GM19438 (cell line): ENCODE data around the gene LEP.
"Not testable (repeated sequence)": the region's sequence is repeated elsewhere in the genome, so short reads cannot be mapped to it uniquely, and the experiment has no call there.

ENCODE experiments used
- ATAC-seq: cut with Tn5 transposase; IDR thresholded peaks from one replicate; pipeline ENCODE4 v1.9.1; 2021; ENCODE audit warnings: low read depth; ENCODE audit not compliant: unreplicated experiment

Gene LEP

GRCh38 chr7:128270826-128271272 is 29.8 kb downstream of the LEP start:
- ATAC-seq: no peak

- ATAC-seq: no peak
Measured at GRCh38 chr7:128271471-128271941, 30.4 kb downstream of the LEP start.

GRCh38 chr7:128271942-128272481 is 30.9 kb downstream of the LEP start:
- ATAC-seq: no peak

- ATAC-seq: no peak
Measured at GRCh38 chr7:128274246-128274883, 33.3 kb downstream of the LEP start.

DNA sequence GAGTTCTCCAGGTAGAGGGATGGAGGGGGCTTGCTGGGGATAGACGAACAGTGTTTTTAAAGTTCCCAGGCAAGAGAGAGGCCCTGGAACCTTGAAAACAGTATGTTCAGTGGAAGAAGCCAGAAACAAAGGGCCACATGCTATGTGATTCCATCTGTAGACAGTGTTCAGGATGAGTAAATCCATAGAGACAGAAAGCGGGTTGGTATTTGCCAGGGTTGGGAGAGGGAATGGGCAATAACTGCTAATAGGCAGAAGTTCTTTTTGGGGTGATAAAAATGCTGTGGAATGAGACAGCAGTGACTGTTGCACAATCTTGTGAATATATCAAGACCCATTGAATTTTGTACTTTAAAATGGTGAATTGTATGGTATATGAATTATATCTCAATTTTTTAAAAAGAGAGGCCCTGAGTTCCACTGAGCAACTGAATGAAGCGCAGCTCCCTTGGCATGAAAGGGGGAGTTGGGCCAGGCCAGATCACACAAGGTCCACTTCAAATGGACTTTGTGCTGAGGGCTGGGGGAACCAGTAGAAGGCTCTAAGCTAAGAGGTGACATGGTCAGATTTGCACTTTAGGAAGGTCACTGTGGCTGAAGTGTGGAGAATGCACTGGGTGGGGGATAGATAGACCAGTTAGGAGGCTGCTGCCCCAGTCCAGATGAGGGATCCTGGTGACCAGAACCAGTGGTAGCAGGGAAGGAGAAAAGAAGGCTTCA is 34.0 kb downstream of the LEP start:
- ATAC-seq: no peak

DNA sequence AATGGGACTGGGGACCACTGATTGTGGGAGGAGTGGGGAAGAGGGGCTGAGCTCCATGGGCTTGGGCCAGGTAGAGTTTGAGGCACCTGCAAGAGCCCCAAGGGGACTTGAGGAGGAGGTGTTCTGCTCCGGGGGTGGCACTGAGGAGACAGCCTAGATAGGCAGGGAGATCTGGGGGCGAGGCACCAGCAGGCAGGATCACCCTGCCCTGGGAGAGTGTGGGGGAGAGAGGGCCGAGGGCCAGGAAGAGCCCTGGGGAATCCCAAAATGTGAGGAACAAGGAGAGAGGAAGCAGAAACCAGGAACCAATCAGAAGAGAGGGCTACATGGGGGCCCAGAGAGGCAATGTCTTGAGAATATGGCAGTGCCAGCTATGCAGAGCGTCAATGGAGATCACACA is 34.6 kb downstream of the LEP start:
- no peak for ATAC-seq

- ATAC-seq: no peak
Measured at GRCh38 chr7:128278366-128278765, 37.3 kb downstream of the LEP start.

DNA sequence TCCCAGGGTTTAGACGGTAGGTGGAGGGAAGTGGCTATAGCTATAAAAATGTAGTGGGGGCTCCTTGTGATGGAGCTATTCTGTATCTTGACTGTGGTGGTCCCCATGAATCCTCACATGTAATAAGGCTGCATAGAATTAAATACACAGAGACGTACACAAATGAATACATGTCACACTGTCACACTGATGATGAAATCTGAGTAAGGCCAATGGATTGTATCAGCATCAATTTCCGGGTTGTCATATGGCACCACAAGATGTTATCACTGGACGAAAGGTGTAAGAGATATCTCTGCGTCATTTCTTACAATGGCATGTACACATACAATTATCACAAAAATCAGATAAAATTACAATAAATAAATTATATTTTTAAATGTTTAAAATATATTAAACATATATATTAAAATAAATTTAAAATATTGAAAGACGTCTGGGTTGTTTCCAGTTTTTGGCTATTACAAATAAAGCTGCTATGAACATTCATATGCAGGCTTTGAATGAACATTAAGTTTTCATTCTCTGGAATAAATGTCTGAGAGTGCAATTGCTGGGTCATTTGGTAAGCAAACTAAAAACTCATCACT is 38.1 kb downstream of the LEP start:
- no peak for ATAC-seq

DNA sequence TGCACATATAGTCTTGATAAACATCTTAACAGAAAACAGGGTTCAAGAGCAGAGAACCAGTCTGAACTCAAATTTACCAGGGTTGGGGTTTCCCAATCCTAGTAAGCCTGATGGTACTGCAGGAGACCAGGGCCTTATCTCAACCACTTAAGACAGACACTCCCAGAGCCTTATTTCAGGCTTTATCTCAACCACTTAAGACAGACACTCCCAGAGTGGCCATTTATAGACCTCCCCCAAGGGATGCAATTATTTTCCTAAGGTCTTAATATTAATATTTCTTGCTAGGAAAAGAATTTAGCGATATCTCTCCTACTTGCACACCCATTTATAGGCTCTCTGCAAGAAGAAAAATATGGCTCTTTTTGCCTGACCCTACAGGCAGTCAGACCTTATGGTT is 39.4 kb downstream of the LEP start:
- not testable (repeated sequence) for ATAC-seq

DNA sequence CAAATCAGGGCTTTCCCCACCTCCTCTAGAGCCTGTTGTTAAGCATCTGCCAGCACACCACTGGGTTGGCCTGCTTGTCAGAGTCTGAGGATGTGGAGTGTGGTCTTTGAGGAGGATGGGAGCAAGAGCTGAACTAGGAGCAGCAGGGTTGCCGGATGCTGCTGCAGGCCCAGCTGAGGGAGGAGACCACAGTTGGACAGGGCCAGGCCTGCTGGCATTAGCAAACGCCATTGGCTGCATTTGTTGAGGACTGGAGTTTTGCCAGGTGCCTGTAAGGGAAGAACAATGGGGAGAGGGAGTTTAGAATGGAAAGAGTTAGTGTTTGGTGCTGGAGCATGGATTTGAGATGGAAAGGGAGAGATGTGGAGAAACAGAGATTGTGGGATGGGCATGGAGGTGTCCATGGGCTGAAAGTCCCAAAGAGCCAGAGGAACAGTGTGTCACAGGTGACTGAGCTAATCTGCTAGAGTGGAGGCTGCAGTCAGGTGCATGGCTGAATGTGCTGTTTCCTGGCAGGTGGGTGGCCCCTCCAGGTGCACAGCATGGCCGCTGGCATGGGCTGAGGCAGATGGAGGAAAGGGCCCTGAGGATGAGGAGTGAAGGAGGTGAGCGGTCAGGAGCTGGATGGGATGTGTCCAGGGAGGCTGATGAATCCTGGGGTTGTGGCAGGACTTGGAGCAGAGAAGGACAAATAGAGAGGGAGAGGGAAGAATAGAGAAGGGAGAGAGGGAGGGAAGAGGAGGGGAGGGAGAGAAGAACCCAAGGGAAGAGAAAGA is 40.7 kb downstream of the LEP start:
- ATAC-seq: no peak

- no peak for ATAC-seq
Measured at GRCh38 chr7:128284102-128284501, 43.0 kb downstream of the LEP start.

DNA sequence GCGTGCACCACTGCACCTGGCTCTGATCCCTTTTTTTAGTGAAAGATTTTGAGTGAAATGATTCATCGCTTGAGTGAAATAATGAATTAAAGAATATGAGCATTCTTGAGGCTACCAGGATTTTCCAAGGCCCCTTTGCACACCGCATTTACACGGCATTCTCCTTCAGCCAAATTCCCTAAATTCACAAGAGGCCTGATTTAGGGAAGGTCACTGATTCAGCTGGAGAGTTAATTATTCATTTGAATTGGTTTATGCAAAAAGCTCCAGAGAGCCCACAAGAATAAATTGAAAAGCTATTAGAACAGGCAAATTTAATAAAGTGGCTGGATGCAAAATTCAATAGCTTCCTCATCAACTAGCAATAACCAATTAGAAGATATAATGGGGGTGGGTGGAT is 46.5 kb downstream of the LEP start:
- ATAC-seq: no peak

GRCh38 chr7:128298004-128298403 is 56.9 kb downstream of the LEP start:
- not testable (repeated sequence) for ATAC-seq

GRCh38 chr7:128299109-128299607 is 58.1 kb downstream of the LEP start:
- no peak for ATAC-seq

DNA sequence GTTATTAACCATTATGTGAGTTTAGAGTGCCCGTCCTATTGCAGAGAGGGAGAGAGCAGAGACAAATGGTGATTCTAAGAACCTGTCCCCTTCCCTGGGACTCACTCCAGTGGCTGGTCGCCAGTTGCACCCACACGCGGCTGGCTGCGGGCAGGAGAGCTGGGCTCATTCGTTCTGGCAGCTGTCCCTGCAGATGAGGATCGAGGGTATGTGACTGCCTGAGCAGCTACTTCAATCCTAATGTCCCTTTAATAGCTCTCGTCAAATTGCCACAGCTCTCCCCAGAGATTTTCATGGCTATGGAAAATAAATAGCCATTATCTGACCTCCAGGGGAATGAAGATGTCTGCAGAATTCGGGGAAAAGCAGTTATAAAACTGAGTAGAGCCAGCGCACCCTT is 61.1 kb downstream of the LEP start:
- no peak for ATAC-seq

DNA sequence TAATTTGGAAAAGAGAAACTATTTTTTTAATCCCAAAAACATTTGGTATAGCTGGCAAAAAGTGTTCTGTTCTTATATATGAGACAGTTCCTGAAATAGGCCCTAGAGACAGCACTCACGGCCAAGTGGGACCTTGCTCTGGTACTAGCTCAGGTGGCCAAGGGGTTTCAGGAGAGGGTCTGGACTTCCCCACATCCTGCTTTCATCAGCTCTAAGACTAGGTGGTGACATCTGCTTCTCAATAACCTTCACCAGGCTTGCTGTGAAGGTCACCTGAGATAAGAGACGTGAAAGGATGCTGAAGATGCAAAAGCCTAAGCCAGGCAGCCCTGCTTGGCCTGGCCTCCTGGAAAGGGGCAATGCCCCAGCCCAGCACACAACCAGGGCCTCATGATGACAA is 62.1 kb downstream of the LEP start:
- ATAC-seq: no peak

DNA sequence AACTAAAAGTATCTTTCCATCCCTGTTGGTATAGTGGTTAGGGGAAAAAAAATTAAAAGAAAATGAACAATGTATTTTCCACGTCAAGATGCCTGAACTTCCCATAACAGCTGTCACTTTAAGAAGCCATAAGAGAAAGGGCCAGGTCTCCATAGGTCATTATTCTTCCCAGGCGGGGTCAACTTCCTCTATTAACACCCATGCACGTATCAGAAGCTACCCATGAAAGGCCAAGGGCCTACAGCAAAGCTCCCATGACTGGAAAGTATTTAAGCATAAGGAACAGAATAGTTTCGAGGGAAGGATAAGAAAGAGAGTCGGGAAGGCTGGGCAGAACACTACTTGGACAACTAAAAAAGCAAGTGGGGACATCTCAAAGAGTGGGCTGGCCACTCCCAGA is 62.6 kb downstream of the LEP start:
- ATAC-seq: no peak

DNA sequence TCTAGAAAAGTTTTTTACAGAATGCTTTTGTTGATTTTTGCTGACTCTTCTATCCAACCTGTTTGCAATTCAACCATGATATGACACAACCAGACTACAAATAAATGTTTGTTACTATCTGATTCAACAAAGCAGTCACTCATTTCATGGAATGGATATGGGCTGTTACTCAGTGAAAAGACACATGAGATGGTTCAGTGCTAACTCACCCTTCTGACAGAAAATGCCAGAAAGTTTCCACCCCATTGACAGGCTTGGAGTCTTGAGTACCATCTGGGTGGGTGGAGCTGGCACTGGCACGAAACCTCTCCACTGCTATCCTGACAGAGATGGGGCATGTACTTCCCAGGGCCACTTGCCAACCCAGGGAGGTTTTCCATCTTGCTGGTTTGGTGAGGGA is 63.1 kb downstream of the LEP start:
- no peak for ATAC-seq

- no peak for ATAC-seq
Measured at GRCh38 chr7:128307061-128307460, 66.0 kb downstream of the LEP start.
